Body of pancreas (tissue), 4 donors: ENCODE results near the gene PHACTR3.

ENCODE experiments used
- CTCF ChIP-seq, 7 experiments: fragments of 450-650 bp in 4 of 7; fragments of 200-600 bp in 3 of 7; sonication (generic) in 3 of 7; IDR thresholded peaks; one replicate each; pipeline ENCODE4 v1.5.1; 2016 to 2019; ENCODE audit warnings: antibody characterized with exemption in 7 of 7
- POLR2A ChIP-seq, 3 donors: fragments of 450-650 bp; IDR thresholded peaks; one replicate each; pipeline ENCODE4 v1.6.1; 2016; ENCODE audit warnings: antibody characterized with exemption in 3 of 3, mild to moderate bottlenecking in 2 of 3

- TF ChIP-seq POLR2A (IDR thresholded peaks at IDR 0.05) (no peak), CTCF (IDR thresholded peaks at IDR 0.05) (no peak)
Observed at GRCh38 chr20:59723607-59724456, 119.5 kb downstream of the PHACTR3 start.
